HG03064 (cell line): ENCODE data around the gene BAIAP2.

Source experiments
- ATAC-seq: cut with Tn5 transposase; IDR thresholded peaks from one replicate; pipeline ENCODE4 v1.9.1; 2021; ENCODE audit warnings: low read depth; ENCODE audit not compliant: unreplicated experiment

Gene BAIAP2

DNA sequence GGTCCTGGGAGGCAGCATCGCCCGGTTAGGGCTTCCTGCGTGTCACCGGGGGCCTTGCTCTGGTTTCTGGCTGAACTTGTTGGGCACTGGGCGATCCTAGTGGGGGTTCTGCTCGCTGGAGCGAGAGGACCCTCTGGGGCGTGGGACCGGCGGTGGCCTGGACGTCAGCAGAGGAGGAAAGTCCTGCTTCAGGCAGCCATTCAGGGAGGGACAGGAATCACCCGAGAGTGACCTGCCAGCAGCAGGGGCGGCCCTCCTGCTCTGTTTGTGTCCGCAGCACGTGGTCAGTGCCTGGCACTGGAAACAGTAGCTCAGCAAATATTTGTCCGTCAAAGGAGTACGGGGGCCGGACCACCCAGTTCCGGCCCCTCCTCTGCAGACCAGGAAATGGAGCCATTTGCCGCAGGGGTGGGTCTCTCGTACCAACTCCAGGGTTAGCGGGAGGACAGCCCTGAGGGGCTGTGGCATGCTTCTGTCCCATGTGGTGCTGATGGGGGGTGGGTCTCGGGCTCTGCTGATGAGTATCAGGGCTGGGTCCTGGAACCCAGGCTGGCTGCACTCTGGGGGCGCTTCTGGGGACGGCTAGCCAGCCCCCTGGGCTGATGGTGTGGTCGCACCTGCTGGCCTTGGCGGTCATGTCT is 48.3 kb downstream of the BAIAP2 start:
- no peak for ATAC-seq

DNA sequence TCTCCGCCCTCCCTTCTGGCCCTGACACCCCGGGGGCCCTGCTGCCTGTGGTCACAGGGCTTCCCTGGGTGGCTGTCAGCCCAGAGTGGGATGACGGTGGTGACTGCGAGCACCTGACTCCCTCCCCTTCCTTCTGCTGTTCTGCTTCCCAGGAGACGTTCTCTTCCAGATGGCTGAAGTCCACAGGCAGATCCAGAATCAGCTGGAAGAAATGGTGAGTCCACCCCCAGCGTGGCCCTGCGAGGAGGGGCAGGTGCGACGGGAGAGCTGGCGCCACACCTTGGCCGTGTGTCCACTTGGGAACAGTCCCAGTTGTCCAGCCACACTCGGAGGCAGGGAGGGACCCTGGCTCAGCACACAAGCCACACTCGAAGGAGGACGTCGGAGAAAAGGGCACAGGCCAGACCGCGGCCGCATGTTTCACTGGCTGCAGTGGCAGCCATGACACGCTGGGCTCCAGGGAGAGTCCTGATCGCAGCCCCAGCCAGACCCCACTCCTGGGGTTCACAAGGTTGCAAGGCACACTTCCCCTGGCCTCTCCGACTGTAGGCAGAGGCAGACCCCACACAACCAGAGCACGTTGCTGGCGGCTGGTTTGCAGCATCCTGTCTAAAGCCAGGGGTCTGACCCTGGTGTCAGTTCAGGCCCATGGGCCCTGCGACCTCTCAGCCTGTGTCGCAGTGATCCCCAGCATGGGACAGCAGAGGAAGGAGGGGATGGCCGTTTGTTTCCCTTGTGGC is 49.9 kb downstream of the BAIAP2 start:
- ATAC-seq, result no peak

DNA sequence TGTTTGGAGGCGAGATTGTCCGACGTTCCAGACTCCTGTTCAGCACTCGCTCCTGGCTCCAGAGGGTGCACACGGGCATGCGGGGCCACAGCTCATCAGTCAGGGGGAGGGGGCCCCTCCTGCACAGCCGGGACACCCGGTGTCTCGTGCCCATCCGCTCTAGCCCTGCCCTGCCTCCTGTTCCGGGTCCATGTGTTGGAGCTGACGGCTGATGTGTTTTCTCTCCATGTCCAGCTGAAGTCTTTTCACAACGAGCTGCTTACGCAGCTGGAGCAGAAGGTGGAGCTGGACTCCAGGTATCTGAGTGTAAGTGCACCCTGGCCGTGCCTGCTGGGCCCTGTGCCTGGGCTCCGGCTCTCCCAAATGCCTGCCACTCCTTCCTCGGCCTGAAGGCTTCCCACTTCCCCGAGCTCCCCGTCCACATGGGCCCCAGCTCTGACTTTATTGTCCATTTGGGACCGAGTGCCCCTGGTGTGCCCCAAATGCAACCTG is 50.5 kb downstream of the BAIAP2 start:
- no peak for ATAC-seq

DNA sequence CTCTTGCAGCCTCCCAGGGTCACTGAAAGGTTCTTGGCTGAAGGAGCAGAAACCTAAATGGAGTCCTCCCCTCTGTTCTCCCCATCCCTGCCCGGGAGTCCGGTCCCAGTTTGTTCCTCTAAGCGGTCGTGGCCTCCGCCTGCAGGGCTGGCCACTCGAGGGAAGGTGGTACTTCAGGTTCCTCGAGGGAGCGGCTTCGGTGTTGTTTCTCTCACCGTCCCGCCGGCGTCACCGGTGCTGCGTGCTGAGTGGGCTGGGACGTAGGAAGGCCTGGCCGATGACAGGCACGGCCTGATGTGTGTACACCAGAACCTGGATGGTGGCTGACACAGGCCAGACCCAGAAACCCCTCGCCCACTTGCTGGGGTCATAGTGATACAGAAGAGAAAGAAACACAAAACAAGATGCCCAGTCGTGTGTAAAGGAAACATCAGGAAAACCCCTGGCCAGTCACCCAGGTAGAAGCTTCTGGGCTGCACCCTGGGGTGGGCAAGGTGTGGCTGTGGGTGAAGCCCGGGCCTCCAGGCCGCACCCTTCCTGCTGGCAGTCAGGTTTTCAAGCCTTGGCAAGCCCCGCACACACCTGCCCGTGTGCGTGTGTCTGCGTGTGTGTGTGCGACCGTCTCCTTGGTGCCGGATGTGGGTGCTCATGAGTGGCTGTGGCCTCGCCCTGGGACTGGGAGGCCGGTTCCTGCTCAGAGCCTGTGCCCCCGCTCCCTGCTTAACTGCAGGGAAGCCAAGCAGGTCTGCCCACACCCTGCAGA is 52.0 kb downstream of the BAIAP2 start:
- no peak for ATAC-seq

DNA sequence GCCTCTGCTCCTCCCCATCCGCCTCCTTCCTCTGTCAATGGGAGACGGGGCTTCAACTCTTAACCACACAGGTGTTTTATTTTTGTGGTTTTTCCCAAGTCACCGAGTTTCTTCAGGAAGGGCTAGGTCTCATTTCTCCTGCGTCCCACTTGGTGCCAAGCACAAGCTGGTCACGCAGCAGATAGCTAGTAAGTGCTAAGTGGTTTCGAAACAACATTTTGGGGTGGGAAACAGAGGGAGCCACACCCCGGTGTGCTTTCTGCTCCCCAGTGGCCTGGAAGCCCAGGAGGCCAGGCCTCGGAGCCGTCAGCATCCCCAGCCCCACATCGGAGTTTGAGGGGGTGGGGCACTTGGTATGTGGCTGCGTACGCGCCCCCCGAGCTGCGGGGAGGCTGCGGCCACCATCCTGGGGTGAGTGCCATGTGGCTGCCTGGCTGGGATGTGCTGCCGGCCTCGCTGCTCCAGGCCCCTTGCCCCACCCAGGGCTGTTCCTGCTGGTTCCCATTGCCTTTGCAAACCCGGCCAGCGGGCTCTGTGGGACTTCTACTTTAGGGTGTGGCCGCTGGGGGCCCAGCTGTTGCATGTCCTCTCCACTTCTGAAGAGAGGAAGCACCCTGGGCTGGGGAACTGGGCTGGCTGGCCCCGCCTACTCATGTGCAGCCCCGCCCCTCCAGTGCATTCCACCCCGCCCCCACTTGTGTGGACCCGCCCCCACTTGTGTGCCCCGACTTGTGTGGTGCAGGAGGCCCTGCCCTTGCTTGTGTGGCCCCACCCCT is 55.6 kb downstream of the BAIAP2 start:
- no peak for ATAC-seq

DNA sequence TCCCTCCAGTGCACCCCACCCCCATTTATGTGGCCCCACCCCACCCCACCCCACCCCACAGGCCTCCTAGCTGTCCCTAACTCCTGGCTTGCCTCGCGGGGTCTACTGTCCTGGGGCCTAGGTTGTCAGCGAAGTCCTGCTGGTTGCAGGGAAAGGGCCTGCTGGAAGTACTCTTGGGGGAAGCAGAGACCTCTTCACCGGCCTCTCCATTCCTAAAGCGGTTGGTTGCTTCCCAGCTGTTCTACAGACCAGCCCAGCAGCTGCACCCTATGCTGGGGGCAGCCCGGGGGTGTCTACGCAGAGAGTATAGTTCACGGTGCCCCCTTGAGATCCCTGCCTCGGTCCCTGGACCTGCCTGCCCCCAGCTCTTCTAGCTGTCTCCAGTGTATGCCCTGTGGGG is 56.2 kb downstream of the BAIAP2 start:
- no peak for ATAC-seq

DNA sequence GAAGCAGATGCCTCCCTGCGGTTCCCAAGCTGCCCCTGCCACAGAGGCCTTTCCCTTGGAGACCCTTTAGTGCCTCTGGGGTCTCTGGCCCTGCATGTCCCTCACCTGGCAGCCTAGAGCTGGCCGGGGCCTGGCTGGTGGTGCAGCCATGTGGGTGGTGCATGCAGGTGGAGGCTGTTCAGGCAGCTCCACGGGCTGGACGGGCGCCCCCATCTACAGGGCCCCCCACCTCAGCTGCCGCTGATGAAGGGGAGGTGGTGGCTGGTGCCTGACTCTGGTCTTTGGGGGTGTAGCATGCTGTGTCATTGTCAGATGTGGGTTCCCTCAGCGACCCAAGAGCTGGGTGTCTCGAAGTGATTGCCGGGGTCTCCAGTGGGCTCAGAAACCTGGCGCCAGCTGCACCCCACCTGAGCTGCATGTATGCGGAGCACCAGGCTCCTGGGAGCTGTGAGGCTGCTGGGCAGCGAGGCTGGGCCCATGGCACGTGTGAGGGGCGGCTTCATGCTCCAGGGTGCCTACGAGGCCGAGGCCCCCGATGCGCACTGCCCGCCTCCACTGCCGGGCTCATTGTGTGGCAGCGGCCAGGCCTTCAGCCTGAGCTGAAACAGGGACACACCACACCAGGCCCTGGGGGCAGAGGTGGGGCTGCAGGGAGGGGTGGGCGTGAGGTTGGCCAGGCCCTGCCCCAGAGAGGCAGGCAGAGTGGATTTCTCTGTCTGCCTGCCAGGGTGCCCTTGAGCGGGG is 57.0 kb downstream of the BAIAP2 start:
- no peak for ATAC-seq

DNA sequence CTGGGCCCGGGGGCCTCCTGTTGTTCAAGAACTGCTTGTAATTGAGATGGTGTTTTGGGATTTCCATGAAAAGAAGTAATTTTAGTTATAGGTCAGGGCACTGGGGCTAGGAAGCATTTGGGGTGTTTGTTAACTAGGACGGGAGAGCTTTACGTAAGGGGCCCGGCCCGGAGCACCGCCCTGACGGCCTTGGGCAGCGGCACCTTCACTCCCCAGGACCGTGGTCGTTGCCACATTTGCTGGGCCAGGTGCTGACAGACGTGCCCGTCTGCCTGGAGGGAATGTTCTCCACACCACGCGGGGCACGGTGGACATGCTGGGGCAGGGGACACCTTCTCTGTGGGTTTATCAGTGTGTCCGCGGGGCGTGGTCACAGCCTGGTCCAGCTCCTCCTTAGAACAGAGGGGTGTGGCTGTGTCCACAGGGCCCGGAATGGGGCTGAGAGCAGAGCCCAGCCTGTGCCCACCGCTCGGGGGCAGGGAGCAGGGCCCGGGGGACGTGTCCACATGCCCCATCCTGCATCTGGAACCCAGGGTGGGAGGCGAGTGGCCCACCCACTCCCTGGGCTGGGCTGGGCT is 57.7 kb downstream of the BAIAP2 start:
- no peak for ATAC-seq

DNA sequence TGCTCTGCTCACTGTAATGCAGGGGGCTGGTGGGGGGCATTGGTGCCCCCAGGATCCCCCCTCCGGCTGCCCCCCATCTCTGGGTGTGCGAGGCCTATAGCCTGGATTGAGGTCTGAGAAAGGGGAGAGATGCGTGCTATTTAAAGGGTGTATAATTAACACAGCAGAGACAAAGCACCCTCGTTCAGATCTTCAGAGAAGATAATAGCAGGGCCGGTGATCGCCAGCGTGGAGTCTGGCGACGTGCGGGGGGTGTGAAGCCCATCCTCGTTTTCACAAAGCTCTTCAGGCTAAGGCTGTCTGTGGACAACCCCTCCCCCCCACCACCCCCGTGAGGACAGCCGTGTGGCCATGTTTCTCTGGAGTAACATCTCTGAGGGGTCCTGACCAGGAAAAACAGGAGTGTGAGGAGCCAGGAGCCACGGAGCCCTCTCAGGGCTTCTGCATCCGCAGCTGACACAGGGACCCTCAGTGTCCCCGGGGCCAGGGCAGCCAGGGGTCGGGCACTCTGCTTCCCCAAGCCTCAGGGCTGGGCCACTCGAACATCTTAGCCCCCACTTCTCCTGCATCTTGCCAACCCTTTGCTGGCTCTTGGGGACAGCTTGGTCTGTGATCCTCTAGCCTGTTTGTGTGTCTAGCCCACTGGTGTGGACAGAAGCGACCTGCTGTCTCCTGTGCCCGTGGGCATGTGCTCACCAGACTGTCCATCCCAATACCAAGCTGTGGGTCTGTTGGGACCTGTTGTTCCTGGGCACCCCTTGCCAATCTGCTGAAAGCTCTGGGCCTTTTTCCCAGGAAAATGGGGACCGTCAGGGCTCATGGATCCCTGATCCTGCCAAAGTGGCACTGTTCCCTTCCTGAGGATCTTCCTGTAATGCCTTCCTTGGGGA is 58.9 kb downstream of the BAIAP2 start:
- ATAC-seq, result no peak

DNA sequence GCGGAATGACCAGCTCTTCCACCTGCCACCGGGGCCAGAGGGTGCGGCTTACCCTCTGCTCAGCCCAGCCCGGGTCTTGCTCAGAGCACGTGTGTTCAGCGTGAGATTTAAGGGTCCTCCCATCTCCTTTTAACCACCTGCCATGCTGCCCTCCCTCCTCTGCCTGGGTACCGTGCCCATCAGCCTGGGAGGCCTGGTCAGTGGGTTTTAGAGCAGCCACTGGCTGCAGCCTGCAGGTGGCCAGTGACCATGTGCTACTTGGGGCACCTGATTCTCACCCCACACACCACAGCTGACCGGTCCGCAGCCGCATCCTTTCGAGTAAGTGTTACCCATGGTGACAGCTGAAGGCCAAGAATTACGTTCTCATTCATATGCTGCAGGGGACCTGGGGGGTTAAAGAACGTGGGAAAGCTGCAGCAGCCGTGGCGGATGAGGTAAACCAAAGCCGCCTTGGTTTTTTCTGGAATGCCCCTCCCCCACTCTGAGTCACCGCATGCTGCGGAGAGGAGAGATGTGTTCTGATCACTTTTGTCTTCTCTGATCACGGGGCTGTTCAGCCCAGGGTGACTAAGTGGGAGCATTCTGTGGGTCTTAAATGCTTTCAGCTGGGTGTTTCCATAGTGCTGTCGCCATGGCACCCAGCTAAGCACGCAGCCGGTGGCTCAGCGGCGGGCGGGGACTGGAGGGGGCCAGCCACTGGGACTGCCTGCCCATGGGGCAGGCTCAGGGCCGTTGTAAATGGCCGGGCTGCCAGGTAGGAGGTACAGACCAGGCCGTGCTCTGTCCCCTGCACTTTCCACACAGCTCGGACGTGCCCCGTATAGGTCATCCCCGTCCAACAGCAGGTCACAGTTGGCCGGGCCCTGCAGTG is 59.8 kb downstream of the BAIAP2 start:
- ATAC-seq, result no peak

DNA sequence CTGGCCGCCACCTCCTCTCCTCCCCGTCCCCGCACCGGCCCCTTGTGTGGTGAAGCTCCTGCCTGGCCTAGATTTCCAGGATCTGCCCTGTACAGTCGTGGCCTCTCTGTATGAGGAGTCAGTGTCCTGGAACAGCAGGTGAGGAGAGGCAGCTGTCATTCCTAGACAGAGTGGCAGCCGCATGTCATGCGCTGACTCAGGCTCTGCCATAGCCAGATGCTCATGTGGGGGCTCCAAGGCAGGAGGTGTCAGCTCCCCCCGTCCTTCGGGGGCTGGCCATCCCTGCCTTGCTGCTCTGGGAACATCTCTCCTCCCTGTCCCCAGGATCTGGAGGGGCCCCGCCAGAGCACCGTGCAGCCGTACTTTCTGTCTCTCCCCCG is 60.4 kb downstream of the BAIAP2 start:
- ATAC-seq, result no peak

DNA sequence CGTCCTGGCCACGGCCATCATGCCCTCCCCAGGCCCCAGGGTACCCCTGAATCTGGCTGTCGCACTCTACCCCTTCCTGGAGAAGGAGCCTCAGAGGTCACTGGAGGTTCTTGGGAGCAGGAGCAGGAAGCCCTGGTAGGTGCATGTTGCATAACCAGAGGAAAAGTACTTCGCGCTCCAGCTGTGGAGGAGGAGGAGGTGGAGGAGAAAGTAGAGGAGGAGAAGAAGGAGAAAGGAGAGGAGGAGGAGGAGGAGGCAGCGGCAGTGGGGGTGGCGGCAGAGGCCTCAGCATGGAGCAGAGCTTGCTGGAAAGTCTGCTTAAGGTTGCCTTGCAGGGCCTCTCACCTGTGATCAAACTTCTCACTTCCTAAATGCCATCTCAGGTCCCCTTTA is 61.8 kb downstream of the BAIAP2 start:
- no peak for ATAC-seq

DNA sequence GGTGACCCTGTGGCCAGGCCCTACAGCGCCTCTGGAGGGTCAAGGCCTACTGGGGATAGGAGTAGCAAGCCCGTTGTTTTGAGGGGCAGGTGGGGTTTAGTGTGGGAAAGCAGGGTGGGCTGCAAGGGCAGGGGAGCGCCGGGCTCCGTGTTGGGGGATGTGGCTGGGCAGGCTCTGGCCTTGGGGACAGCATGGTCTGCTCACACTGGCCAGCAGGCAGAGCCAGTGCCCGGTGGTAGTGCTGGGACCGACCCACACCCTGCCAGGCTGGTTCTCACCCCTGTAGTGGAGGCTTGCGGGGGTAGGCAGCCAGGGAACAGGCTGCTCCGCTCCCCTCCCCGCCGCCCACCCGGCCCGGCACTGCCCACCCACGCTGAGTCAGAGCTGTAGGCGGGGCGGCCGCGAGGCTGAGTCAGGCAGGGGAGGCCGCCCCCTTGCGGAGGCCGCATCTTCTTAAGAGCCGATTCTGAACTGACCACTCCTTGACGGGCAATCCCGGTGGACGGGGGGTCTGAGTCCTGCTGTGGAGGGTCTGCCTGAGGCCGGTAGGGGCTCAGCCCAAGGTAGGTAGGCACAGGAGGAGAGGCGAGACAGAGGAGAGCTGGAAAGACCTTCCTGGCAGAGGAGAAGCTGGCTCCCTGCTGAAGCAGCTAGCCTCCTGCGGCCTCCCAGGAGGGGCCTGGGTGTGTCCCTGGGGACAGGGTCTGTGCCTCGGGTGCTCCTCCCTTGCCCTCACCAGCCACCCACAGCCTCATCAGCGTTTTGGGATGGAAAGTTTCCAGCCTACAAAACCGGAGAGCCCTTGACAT is 62.4 kb downstream of the BAIAP2 start:
- no peak for ATAC-seq

DNA sequence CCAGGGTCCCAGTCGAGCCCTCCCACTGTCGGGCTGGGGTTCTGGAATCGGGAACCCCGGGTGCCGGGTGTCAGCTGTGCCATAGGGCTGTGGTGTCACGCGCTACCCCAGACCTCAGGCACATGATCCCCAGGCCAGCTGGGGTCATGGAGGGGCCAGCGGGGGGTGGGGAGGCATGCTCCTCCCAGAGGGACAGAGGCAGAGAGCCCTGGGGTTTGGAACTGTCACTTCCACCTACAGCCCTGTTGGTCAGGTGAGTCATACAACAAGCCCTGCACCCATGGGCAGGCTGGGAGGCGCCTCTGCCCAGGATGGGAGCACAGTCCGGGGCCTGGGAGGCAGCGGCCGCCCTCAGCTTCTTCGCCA is 63.0 kb downstream of the BAIAP2 start:
- ATAC-seq, result no peak

DNA sequence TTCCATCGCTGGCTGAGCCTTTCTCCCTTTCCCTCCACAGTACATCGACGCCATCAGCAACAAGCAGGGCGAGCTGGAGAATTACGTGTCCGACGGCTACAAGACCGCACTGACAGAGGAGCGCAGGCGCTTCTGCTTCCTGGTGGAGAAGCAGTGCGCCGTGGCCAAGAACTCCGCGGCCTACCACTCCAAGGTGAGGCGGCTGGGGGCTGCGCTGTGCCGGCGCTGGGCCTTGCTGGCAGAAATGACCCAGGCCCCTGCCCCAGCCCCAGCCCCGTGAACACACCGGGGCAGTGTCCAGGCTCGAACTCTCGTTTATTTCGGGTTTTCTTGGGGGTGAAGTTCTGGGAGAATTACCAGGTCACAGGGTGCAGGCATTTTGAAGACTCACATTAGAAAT is 64.9 kb downstream of the BAIAP2 start:
- ATAC-seq, result no peak

DNA sequence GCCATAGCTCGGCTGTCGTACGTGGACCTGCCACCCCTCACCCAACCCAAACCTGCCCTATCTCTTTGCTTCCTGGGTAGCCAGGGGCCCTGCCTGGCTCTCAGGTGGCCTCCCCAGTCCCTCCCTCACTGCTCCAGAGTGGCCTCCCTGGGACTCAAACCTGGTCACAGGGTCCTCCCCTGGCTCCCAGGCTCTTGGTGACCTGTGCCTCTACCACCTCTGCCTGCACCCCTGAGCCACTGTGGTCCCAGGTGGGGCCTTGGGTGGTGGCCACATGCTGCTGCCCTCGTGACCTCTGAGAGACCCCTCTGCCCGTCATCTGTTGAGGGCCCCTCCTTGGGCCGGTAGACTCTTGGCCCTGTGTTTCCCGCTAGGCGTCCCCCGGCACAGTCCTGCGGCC is 65.7 kb downstream of the BAIAP2 start:
- ATAC-seq, result no peak

DNA sequence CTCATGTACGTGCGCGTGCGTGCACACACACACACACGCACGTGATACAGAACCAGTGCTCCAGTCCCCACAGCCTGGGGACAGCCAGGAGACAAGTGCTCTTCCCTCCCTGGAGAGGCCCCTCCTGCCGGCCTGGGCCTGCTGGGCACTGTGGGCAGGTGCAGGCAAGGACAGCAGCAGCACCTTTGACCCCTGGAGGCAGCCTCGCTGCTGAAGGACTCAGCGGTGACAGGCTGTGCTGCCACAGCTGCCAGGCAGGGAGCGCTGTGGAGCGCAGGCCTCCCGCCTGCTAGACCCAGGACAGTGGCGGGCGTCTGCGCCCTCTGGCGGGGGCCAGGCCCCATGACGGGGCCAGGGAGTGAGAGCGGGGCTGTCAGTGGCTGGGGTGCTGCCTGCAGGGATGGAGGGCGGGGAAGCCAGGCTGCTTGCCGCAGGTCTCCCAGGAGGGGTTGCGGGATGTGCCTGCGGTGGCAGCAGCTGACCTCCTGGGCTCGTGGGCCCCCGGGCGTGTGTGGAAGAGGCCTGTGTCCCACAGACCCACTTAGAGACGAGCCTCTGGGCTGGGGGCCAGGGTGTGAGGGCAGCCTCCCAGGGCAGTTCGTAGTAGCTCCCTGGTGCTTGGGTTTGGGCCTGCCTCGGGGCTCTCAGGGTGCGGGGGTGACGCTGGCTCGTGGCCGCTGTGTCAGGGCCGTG is 66.8 kb downstream of the BAIAP2 start:
- no peak for ATAC-seq
